ENCODE measurements around the gene TBC1D12.

Gene TBC1D12

GRCh38 chr10:94364482-94364881 is 37.9 kb upstream of the TBC1D12 start:
- peaks cover 17% of the 10 kb centered on the region for H3K4me1 ChIP-seq (ENCODE audit: low read depth, poor library complexity, severe bottlenecking)
- TF ChIP-seq, protein P1, sequence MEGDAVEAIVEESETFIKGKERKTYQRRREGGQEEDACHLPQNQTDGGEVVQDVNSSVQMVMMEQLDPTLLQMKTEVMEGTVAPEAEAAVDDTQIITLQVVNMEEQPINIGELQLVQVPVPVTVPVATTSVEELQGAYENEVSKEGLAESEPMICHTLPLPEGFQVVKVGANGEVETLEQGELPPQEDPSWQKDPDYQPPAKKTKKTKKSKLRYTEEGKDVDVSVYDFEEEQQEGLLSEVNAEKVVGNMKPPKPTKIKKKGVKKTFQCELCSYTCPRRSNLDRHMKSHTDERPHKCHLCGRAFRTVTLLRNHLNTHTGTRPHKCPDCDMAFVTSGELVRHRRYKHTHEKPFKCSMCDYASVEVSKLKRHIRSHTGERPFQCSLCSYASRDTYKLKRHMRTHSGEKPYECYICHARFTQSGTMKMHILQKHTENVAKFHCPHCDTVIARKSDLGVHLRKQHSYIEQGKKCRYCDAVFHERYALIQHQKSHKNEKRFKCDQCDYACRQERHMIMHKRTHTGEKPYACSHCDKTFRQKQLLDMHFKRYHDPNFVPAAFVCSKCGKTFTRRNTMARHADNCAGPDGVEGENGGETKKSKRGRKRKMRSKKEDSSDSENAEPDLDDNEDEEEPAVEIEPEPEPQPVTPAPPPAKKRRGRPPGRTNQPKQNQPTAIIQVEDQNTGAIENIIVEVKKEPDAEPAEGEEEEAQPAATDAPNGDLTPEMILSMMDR (conservative IDR thresholded peaks at IDR 0.05; ENCODE audit: low read depth, low read length) = no peak
- H3K36me3 ChIP-seq (ENCODE audit: insufficient read depth) = no peaks in the 10 kb centered on the region
- peaks cover 25% of the 10 kb centered on the region for H3K79me2 ChIP-seq (ENCODE audit: insufficient read depth, low read depth)
- H3K4me2 ChIP-seq = no peak overlapping the region
- no peak overlapping the region for H3K4me3 ChIP-seq (IDR thresholded peaks at IDR 0.05; ENCODE audit: insufficient read depth, low read depth, low read length)
- no peaks in the 10 kb centered on the region for H3K27me3 ChIP-seq (ENCODE audit: insufficient read depth, low read depth)
- no peak overlapping the region for H3K27ac ChIP-seq
- no peak overlapping the region for H3K9ac ChIP-seq
- no peaks in the 10 kb centered on the region for H4K20me1 ChIP-seq (ENCODE audit: insufficient read depth)
- H2AFZ ChIP-seq (ENCODE audit: low read depth) = no peak overlapping the region

DNA sequence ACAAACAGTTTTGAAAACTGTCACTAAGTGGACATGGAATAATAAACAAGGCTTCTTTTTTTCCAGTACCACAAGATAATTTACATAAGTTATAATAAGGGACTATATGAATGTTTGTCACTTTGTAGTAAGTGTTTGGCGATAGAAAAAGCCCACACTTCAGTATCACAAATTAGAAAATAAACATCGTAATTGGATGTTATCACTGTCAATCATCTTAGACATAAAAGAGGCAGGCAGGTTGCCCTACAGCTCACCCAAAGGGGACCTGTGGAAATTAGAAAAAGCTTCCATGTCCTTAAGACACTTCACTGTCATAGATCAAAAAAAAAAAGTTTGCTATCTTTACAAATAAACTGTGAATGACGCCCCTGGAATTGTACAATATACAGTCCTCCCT is 36.0 kb upstream of the TBC1D12 start:
- no peak overlapping the region for H3K27ac ChIP-seq
- no peak overlapping the region for H3K4me2 ChIP-seq
- H3K4me1 ChIP-seq (ENCODE audit: low read depth, poor library complexity, severe bottlenecking) = peaks cover 10% of the 10 kb centered on the region
- H4K20me1 ChIP-seq (ENCODE audit: insufficient read depth) = no peaks in the 10 kb centered on the region
- H2AFZ ChIP-seq (ENCODE audit: low read depth) = no peak overlapping the region
- H3K79me2 ChIP-seq (ENCODE audit: insufficient read depth, low read depth) = peaks cover 13% of the 10 kb centered on the region
- no peaks in the 10 kb centered on the region for H3K27me3 ChIP-seq (ENCODE audit: insufficient read depth, low read depth)
- H3K4me3 ChIP-seq (IDR thresholded peaks at IDR 0.05; ENCODE audit: insufficient read depth, low read depth, low read length) = no peak overlapping the region
- no peaks in the 10 kb centered on the region for H3K36me3 ChIP-seq (ENCODE audit: insufficient read depth)
- TF ChIP-seq, protein P1 (conservative IDR thresholded peaks at IDR 0.05; ENCODE audit: low read depth, low read length) = no peak
- H3K9ac ChIP-seq = no peak overlapping the region

GRCh38 chr10:94370501-94370900 is 31.8 kb upstream of the TBC1D12 start:
- no peak overlapping the region for H3K4me2 ChIP-seq
- H3K79me2 ChIP-seq (ENCODE audit: insufficient read depth, low read depth) = no peaks in the 10 kb centered on the region
- no peak overlapping the region for H3K4me3 ChIP-seq (IDR thresholded peaks at IDR 0.05; ENCODE audit: insufficient read depth, low read depth, low read length)
- no peak overlapping the region for H3K9ac ChIP-seq
- no peaks in the 10 kb centered on the region for H3K4me1 ChIP-seq (ENCODE audit: low read depth, poor library complexity, severe bottlenecking)
- H2AFZ ChIP-seq (ENCODE audit: low read depth) = no peak overlapping the region
- no peak overlapping the region for H3K27ac ChIP-seq
- TF ChIP-seq, protein P1 (conservative IDR thresholded peaks at IDR 0.05; ENCODE audit: low read depth, low read length) = no peak
- H4K20me1 ChIP-seq (ENCODE audit: insufficient read depth) = no peaks in the 10 kb centered on the region
- no peaks in the 10 kb centered on the region for H3K36me3 ChIP-seq (ENCODE audit: insufficient read depth)
- H3K27me3 ChIP-seq (ENCODE audit: insufficient read depth, low read depth) = no peaks in the 10 kb centered on the region

DNA sequence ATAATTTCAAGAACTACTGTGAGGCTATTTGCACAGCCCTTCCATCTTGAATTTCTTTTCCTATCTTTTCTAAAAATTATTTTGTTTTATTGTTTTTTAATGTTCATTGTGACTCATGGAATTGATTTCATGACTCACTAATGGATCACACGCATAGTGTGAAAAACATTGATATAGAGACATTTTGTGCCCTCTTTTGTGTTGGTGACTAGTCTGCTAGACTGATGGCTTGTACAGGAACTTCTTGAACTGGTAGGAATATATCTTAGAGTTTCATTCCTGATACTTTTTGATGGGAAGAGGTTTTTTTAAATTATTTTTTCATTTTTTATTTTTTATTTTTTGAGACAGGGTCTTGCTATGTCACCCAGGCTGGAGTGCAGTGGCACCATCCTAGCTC is 27.0 kb upstream of the TBC1D12 start:
- Histone ChIP-seq H3K4me2 (no peak overlapping the region), H4K20me1 (ENCODE audit: insufficient read depth) (no peaks in the 10 kb centered on the region), H3K9ac (no peak overlapping the region), H3K4me3 (IDR thresholded peaks at IDR 0.05; ENCODE audit: insufficient read depth, low read depth, low read length) (no peak overlapping the region), H3K27ac (no peak overlapping the region), H3K79me2 (ENCODE audit: insufficient read depth, low read depth) (no peaks in the 10 kb centered on the region), H3K36me3 (ENCODE audit: insufficient read depth) (no peaks in the 10 kb centered on the region), H3K4me1 (ENCODE audit: low read depth, poor library complexity, severe bottlenecking) (no peaks in the 10 kb centered on the region), H2AFZ (ENCODE audit: low read depth) (no peak overlapping the region), H3K27me3 (ENCODE audit: insufficient read depth, low read depth) (no peaks in the 10 kb centered on the region)
- TF ChIP-seq, protein P1 (conservative IDR thresholded peaks at IDR 0.05; ENCODE audit: low read depth, low read length) = no peak
